Endothelial cell of umbilical vein (primary cell): ENCODE measurements around the gene ADAM19. TPM values are rescaled to one million over a fixed set of nuclear protein-coding genes. Genes with fewer than 3 reads are reported as not detected.

Source experiments
- BruUV-seq: library from RNA; stranded (reverse); fragments of 400-500 nt; replicated peaks from 2 replicates; lab custom pipeline; 2021; lab: Mats Ljungman, UMichigan
- CTCF ChIA-PET: fragments of 300-600, 350-600 bp; sonication (Branson Sonifier 250); formaldehyde crosslinking; loops from one replicate; lab custom pipeline; 2021; ENCODE audit warnings: antibody characterized with exemption, inconsistent platforms; lab: Charles Lee
- POLR2A ChIA-PET: fragments of 300-600, 350-600 bp; sonication (Branson Sonifier 250); formaldehyde crosslinking; loops from one replicate; lab custom pipeline; 2021; ENCODE audit warnings: antibody characterized with exemption, inconsistent platforms; lab: Charles Lee
- DNase-seq: peaks from one replicate; pipeline ENCODE4 v3.0.0-alpha.2; 2011; ENCODE audit warnings: low read depth, low spot score
- FAIRE-seq: peaks from 2 replicates; lab custom pipeline; 2011; peaks lifted over from hg19 to GRCh38; lab: Jason Lieb, UNC
- H2AFZ ChIP-seq: 2 replicates; pipeline ENCODE4 v1.6.0; 2012; ENCODE audit warnings: low read depth, low read length, control low read depth, inconsistent platforms
- H3K27ac ChIP-seq: 2 replicates; pipeline ENCODE4 v1.5.1; 2011; ENCODE audit warnings: low read depth, mild to moderate bottlenecking, control low read depth, low read length, moderate library complexity; ENCODE audit not compliant: insufficient read depth
- H3K27me3 ChIP-seq, 2 experiments: 2 replicates each; pipeline versions ENCODE4 v1.6.0 to v1.6.1; 2011; ENCODE audit warnings: low read length in 2 of 2, mixed read lengths in 1 of 2; ENCODE audit not compliant: control insufficient read depth in 2 of 2, insufficient read depth in 2 of 2
- H3K36me3 ChIP-seq, 2 experiments: 2 replicates in 1 of 2; 3 replicates in 1 of 2; pipeline ENCODE4 v1.5.1; 2011; ENCODE audit warnings: low read length in 2 of 2, mild to moderate bottlenecking in 1 of 2, moderate library complexity in 1 of 2; ENCODE audit not compliant: control insufficient read depth in 2 of 2, insufficient read depth in 2 of 2; ENCODE audit errors: extremely low read depth in 1 of 2
- H3K4me1 ChIP-seq: 3 replicates; pipeline ENCODE4 v1.5.1; 2011; ENCODE audit warnings: mild to moderate bottlenecking, low read length; ENCODE audit not compliant: control insufficient read depth, insufficient read depth; ENCODE audit errors: extremely low read depth
- H3K4me2 ChIP-seq: 2 replicates; pipeline ENCODE4 v1.6.1; 2011; ENCODE audit warnings: low read length, control low read depth, mixed read lengths; ENCODE audit not compliant: insufficient read depth
- H3K4me3 ChIP-seq, 3 experiments: fragments of 200-600 bp in 1 of 3; sonication (generic), shearing (Covaris generic) in 1 of 3; replicated peaks in 1 of 3; 2 replicates each; pipeline ENCODE4 v1.5.1; 2011 to 2016; ENCODE audit warnings: control low read depth in 3 of 3, low read length in 3 of 3, mild to moderate bottlenecking in 2 of 3, inconsistent platforms in 1 of 3, low read depth in 1 of 3, moderate library complexity in 1 of 3; ENCODE audit not compliant: insufficient read depth in 1 of 3
- H3K79me2 ChIP-seq: 2 replicates; pipeline ENCODE4 v1.6.0; 2012; ENCODE audit warnings: low read length, inconsistent platforms; ENCODE audit not compliant: control insufficient read depth, insufficient read depth
- H3K9ac ChIP-seq: replicated peaks from 2 replicates; pipeline ENCODE3; 2011; ENCODE audit warnings: low read length, control low read depth; ENCODE audit not compliant: insufficient read depth; ENCODE audit errors: extremely low read depth
- H3K9me1 ChIP-seq: replicated peaks from 3 replicates; pipeline ENCODE4 v1.6.0; 2011; ENCODE audit warnings: mild to moderate bottlenecking, low read length; ENCODE audit not compliant: control insufficient read depth, insufficient read depth; ENCODE audit errors: extremely low read depth
- H3K9me3 ChIP-seq: replicated peaks from 2 replicates; pipeline ENCODE4 v1.5.1; 2012; ENCODE audit warnings: low read length, inconsistent platforms; ENCODE audit not compliant: control insufficient read depth, insufficient read depth
- H4K20me1 ChIP-seq: replicated peaks from 2 replicates; pipeline ENCODE3; 2011; ENCODE audit warnings: mild to moderate bottlenecking, low read length; ENCODE audit not compliant: control insufficient read depth, insufficient read depth; ENCODE audit errors: extremely low read depth
- GATA2 ChIP-seq: IDR thresholded peaks from 2 replicates; pipeline ENCODE4 v1.7.0; 2011; ENCODE audit warnings: low read depth, mild to moderate bottlenecking, moderate library complexity, mixed read lengths, low read length; ENCODE audit not compliant: insufficient read length, insufficient read depth
- JUN ChIP-seq: IDR thresholded peaks from 2 replicates; pipeline ENCODE4 v1.6.1; 2011; ENCODE audit warnings: borderline replicate concordance, low read depth; ENCODE audit not compliant: insufficient read length, insufficient read depth
- MYC ChIP-seq: IDR thresholded peaks from one replicate; pipeline ENCODE4 v1.6.1; 2011; ENCODE audit warnings: mild to moderate bottlenecking, low read depth, low read length
- POLR2AphosphoS5 ChIP-seq: IDR thresholded peaks from 2 replicates; pipeline ENCODE4 v1.6.1; 2012; ENCODE audit warnings: low read depth, mild to moderate bottlenecking, control low read depth, low read length, moderate library complexity; ENCODE audit not compliant: insufficient read depth
- dilution Hi-C: fragments of 300-500 bp; cut with MboI; formaldehyde crosslinking; loops from one replicate; pipeline ENCODE4 v1.15.0; 2019; ENCODE audit warnings: low sequenced_read_pairs; ENCODE audit not compliant: extremely low pct_ligation_motif_present
- intact Hi-C: fragments of 100-400 bp; cut with micrococcal nuclease; formaldehyde crosslinking; loops from one replicate; pipeline ENCODE4 v1.10.0; 2022
- polyA plus RNA-seq, 4 experiments: library from polyadenylated mRNA; depleted of rRNA in 3 of 4; stranded (reverse) in 3 of 4; unstranded in 1 of 4; fragments of >200 nt; gene quantifications; 2 replicates each; pipeline versions ENCODE4 v1.2.1 to v1.2.3, GENCODE V29; 2011 to 2012; ENCODE audit warnings: missing spikeins in 1 of 4
- total RNA-seq: library from RNA; stranded (reverse); gene quantifications from 2 replicates; pipeline ENCODE4 v1.2.3, GENCODE V29; 2021
- TF ChIP-seq, protein P1 (sequence below): IDR thresholded peaks from 2 replicates; pipeline ENCODE4 v1.6.1; 2011; ENCODE audit not compliant: insufficient read depth, insufficient read length
- TF ChIP-seq, protein P2 (sequence below), 2 donors: IDR thresholded peaks; 1 replicate in 1 of 2; 2 replicates in 1 of 2; pipeline ENCODE4 v1.5.1; 2011; ENCODE audit warnings: low read length in 2 of 2, mild to moderate bottlenecking in 2 of 2, moderate library complexity in 2 of 2, control low read depth in 1 of 2, inconsistent platforms in 1 of 2, low read depth in 1 of 2; ENCODE audit not compliant: insufficient read depth in 1 of 2; ENCODE audit errors: extremely low read depth in 1 of 2

Gene ADAM19
- total and polyA plus RNA-seq, 2 donors (not counting 3 experiments of a cell fraction or from before 2014, with no cell fraction given): 10.0 to 22.6 TPM

GRCh38 chr5:157600252-157600651 is 24.7 kb upstream of the ADAM19 start:
- Histone ChIP-seq H3K9me3 (no peaks in the 10 kb centered on the region), H3K36me3 (no peaks in the 10 kb centered on the region), H2AFZ (peak overlapping the region; percentile 32), H3K27ac (no peak overlapping the region), H3K9me1 (no peaks in the 10 kb centered on the region), H3K27me3 (no peaks in the 10 kb centered on the region), H3K4me2 (no peak overlapping the region), H3K4me1 (peaks cover 18% of the 10 kb centered on the region), H3K4me3 (no peak overlapping the region), H3K79me2 (no peaks in the 10 kb centered on the region), H3K9ac (no peak overlapping the region), H4K20me1 (no peaks in the 10 kb centered on the region)
- dilution Hi-C loops: no loop called here
- ChIA-PET POLR2A (no interaction called here), CTCF (no interaction called here)
- no peak for DNase-seq
- TF ChIP-seq GATA2 (no peak), MYC (no peak), JUN (no peak), POLR2AphosphoS5 (no peak)
- TF ChIP-seq, protein P1, sequence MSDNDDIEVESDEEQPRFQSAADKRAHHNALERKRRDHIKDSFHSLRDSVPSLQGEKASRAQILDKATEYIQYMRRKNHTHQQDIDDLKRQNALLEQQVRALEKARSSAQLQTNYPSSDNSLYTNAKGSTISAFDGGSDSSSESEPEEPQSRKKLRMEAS: no peak
- TF ChIP-seq, protein P2, sequence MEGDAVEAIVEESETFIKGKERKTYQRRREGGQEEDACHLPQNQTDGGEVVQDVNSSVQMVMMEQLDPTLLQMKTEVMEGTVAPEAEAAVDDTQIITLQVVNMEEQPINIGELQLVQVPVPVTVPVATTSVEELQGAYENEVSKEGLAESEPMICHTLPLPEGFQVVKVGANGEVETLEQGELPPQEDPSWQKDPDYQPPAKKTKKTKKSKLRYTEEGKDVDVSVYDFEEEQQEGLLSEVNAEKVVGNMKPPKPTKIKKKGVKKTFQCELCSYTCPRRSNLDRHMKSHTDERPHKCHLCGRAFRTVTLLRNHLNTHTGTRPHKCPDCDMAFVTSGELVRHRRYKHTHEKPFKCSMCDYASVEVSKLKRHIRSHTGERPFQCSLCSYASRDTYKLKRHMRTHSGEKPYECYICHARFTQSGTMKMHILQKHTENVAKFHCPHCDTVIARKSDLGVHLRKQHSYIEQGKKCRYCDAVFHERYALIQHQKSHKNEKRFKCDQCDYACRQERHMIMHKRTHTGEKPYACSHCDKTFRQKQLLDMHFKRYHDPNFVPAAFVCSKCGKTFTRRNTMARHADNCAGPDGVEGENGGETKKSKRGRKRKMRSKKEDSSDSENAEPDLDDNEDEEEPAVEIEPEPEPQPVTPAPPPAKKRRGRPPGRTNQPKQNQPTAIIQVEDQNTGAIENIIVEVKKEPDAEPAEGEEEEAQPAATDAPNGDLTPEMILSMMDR (IDR thresholded peaks at IDR 0.05; ENCODE audit: extremely low read depth in 1 of 2, insufficient read depth in 1 of 2, low read depth in 1 of 2, low read length in 2 of 2): no peak
- BruUV-seq: no TSS peak
- intact Hi-C loops: no loop called here
- peak; percentile 70 for FAIRE-seq
